Measurements from ENCODE around the gene RPTOR.

GRCh38 chr17:80760511-80760911 is 215.9 kb downstream of the RPTOR start:
- no peak for TF ChIP-seq CTCF (IDR thresholded peaks at IDR 0.05)
- no peak for TF ChIP-seq POLR2AphosphoS5 (IDR thresholded peaks at IDR 0.05)
